HepG2 (cell line): Measurements from ENCODE around the gene CHMP4B. TPM values are rescaled to one million over a fixed set of nuclear protein-coding genes. Genes with fewer than 3 reads are reported as not detected.
A peak's percentile ranks its signal among the peaks of the same experiment; 100 is the strongest.

Experiments used
- ASH2L ChIP-seq: fragments of 300-600, 200-600 bp; sonication (generic); IDR thresholded peaks from 2 replicates; pipeline ENCODE4 v1.7.0; 2017; ENCODE audit warnings: low read depth, mild to moderate bottlenecking, moderate library complexity, mixed read lengths, low read length; ENCODE audit not compliant: insufficient read length
- ATF7-NPFF ChIP-seq: sonication (generic); formaldehyde crosslinking; IDR thresholded peaks from 2 replicates; pipeline ENCODE4 v1.8.1; 2023; ENCODE audit warnings: mild to moderate bottlenecking, low read depth, missing genetic modification reagents, moderate library complexity
- GFI1 ChIP-seq: sonication (generic); formaldehyde crosslinking; IDR thresholded peaks from 2 replicates; pipeline ENCODE4 v1.5.0; 2020; ENCODE audit warnings: missing genetic modification reagents, mild to moderate bottlenecking, borderline replicate concordance
- HOXA7 ChIP-seq: sonication (generic); formaldehyde crosslinking; IDR thresholded peaks from 2 replicates; pipeline ENCODE4 v1.8.1; 2022; ENCODE audit warnings: mild to moderate bottlenecking, missing genetic modification reagents, moderate library complexity
- KLF12 ChIP-seq: sonication (generic); formaldehyde crosslinking; IDR thresholded peaks from 2 replicates; pipeline ENCODE4 v1.4.0; 2020; ENCODE audit warnings: missing genetic modification reagents, borderline replicate concordance
- MED8 ChIP-seq: sonication (generic); formaldehyde crosslinking; IDR thresholded peaks from 2 replicates; pipeline ENCODE4 v1.8.1; 2023; ENCODE audit warnings: mild to moderate bottlenecking, missing genetic modification reagents; ENCODE audit not compliant: insufficient replicate concordance
- MYC ChIP-seq: sonication (generic); formaldehyde crosslinking; IDR thresholded peaks from 2 replicates; pipeline ENCODE4 v1.9.0; 2021; ENCODE audit warnings: missing genetic modification reagents, borderline replicate concordance
- NFYB ChIP-seq: sonication (generic); formaldehyde crosslinking; IDR thresholded peaks from 2 replicates; pipeline ENCODE4 v1.4.0; 2020; ENCODE audit warnings: missing genetic modification reagents
- PTBP1 ChIP-seq: fragments of 200-400 bp; formaldehyde crosslinking; IDR thresholded peaks from 2 replicates; pipeline ENCODE4 v1.6.1; 2018; ENCODE audit warnings: low read length, low read depth; ENCODE audit not compliant: poor library complexity, severe bottlenecking
- RXRB ChIP-seq: IDR thresholded peaks from 2 replicates; pipeline ENCODE4 v1.6.1; 2016; ENCODE audit warnings: borderline replicate concordance, missing genetic modification reagents, missing compliant biosample characterization
- SRF ChIP-seq: IDR thresholded peaks from 2 replicates; pipeline ENCODE4 v1.6.1; 2011; ENCODE audit warnings: mild to moderate bottlenecking, low read depth, low read length, moderate library complexity
- TMF1 ChIP-seq: sonication (generic); formaldehyde crosslinking; IDR thresholded peaks from 2 replicates; pipeline ENCODE4 v1.8.1; 2022; ENCODE audit warnings: low read depth, missing genetic modification reagents
- ZBTB42 ChIP-seq: sonication (generic); formaldehyde crosslinking; IDR thresholded peaks from 2 replicates; pipeline ENCODE4 v1.5.0; 2020; ENCODE audit warnings: mild to moderate bottlenecking, missing genetic modification reagents
- ZFP62 ChIP-seq: sonication (generic); formaldehyde crosslinking; IDR thresholded peaks from 2 replicates; pipeline ENCODE4 v1.4.0; 2020; ENCODE audit warnings: missing genetic modification reagents
- ZNF674 ChIP-seq: sonication (generic); formaldehyde crosslinking; IDR thresholded peaks from 2 replicates; pipeline ENCODE4 v1.5.0; 2020; ENCODE audit warnings: low read depth, mild to moderate bottlenecking, missing genetic modification reagents
- ZNF792 ChIP-seq: IDR thresholded peaks from 2 replicates; pipeline ENCODE4 v1.6.1; 2016
- ZSCAN31 ChIP-seq: sonication (generic); formaldehyde crosslinking; IDR thresholded peaks from 2 replicates; pipeline ENCODE4 v1.5.0; 2020; ENCODE audit warnings: low read depth, mild to moderate bottlenecking, missing genetic modification reagents
- polyA plus RNA-seq, 8 experiments: library from polyadenylated mRNA; depleted of rRNA in 3 of 8; stranded (reverse) in 7 of 8; unstranded in 1 of 8; fragments of >200 nt; fragmentation: Illumina TruSeq in 4 of 8; extraction: Trizol in 4 of 8; gene quantifications; 2 replicates each; pipeline versions ENCODE4 v1.2.1 to v1.2.3, GENCODE V29; 2011 to 2016; ENCODE audit warnings: low read depth in 4 of 8, missing spikeins in 1 of 8, mixed read lengths in 1 of 8; ENCODE audit not compliant: insufficient read depth in 1 of 8
- total RNA-seq, 5 experiments: library from RNA; depleted of rRNA; stranded (reverse); fragments of >200 nt; fragmentation: Illumina TruSeq; extraction: Trizol; gene quantifications; 2 replicates each; pipeline ENCODE4 v1.2.3, GENCODE V29; 2016; ENCODE audit warnings: low read depth in 1 of 5
- TF ChIP-seq, protein P1 (sequence below): sonication (generic); formaldehyde crosslinking; IDR thresholded peaks from 2 replicates; pipeline ENCODE4 v1.8.0; 2022; ENCODE audit warnings: missing genetic modification reagents, low read depth, mild to moderate bottlenecking, borderline replicate concordance
- TF ChIP-seq, protein P2 (sequence below): sonication (generic); formaldehyde crosslinking; conservative IDR thresholded peaks from 2 replicates; pipeline ENCODE4 v1.8.0; 2022; ENCODE audit warnings: mild to moderate bottlenecking, moderate library complexity, missing genetic modification reagents

Gene CHMP4B
- total and polyA plus RNA-seq, 2 of the 13 experiments (the other 11 are each of a cell fraction or from before 2014, with no cell fraction given), result 40.1 to 45.6 TPM

DNA sequence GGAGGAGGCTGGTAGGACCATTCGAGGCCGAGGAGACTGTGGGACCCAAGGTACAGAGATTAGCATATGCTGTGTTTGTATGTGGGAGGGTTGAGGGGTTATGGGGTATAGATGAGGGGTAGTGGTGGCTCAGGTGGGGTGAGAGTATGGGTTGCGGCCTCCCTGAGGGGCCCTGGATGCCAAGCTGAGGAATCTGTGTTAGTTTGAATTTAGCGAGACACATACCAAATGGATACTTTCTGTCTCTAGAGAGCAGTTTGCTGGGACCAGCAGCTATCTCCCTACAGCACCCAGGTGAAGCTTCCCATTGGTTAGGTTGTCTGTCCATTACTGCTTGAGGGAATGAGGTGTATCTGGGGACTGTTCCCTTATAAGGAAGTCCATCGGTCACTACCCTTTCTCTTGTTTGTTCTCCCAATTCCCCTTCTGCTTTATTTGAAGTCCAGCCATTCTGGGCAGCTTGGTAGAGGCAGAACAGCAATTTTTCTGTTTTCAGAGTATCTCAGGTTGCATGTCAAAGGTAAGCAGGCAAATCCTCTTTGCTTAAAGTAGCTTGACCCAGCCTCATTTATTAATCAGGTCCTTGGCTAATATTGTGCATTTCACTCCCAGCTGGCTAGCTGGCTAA, 15.2 kb downstream of the CHMP4B start (continued):
- TF ChIP-seq, protein P1, sequence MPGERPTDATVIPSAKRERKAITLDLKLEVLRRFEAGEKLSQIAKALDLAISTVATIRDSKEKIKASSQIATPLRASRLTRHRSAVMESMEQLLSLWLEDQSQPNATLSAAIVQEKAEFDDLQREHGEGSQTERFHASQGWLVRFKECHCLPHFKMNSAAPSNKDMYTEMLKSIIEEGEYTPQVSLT (CRISPR knock-in tag), result no peak
- TF ChIP-seq ZSCAN31 (CRISPR knock-in tag) (no peak), GFI1 (CRISPR knock-in tag) (no peak; the same call in 1 of the 2 replicates), PTBP1 (no peak), RXRB (CRISPR knock-in tag) (peak; percentile 45; the same call in 1 of the 2 replicates), ZNF674 (CRISPR knock-in tag) (no peak), ATF7-NPFF (CRISPR knock-in tag) (no peak), ZBTB42 (CRISPR knock-in tag) (no peak), MYC (CRISPR knock-in tag) (no peak), ZFP62 (CRISPR knock-in tag) (no peak), MED8 (CRISPR knock-in tag) (no peak), TMF1 (no peak), KLF12 (CRISPR knock-in tag) (no peak), ZNF792 (CRISPR knock-in tag) (no peak), HOXA7 (CRISPR knock-in tag) (no peak), SRF (peak; percentile 99), NFYB (CRISPR knock-in tag) (peak; percentile 83), ASH2L (peak; percentile 1)
- TF ChIP-seq, protein P2, sequence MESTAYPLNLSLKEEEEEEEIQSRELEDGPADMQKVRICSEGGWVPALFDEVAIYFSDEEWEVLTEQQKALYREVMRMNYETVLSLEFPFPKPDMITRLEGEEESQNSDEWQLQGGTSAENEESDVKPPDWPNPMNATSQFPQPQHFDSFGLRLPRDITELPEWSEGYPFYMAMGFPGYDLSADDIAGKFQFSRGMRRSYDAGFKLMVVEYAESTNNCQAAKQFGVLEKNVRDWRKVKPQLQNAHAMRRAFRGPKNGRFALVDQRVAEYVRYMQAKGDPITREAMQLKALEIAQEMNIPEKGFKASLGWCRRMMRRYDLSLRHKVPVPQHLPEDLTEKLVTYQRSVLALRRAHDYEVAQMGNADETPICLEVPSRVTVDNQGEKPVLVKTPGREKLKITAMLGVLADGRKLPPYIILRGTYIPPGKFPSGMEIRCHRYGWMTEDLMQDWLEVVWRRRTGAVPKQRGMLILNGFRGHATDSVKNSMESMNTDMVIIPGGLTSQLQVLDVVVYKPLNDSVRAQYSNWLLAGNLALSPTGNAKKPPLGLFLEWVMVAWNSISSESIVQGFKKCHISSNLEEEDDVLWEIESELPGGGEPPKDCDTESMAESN (CRISPR knock-in tag), result no peak
